ENCODE measurements around the gene KLHL13.

Gene KLHL13

GRCh38 chrX:118108304-118108703 lies 8.3 kb downstream of the KLHL13 start:
- in situ Hi-C loops (cut with HindIII; ENCODE audit: low pct_ligation_motif_present, low pct_unique_long_range_greater_than_20kb, low sequenced_read_pairs), result no loop called here
- DNase-seq, result no peak

GRCh38 chrX:118100091-118100490 lies 16.5 kb downstream of the KLHL13 start:
- in situ Hi-C loops (cut with HindIII; ENCODE audit: low pct_ligation_motif_present, low pct_unique_long_range_greater_than_20kb, low sequenced_read_pairs), result no loop called here
- DNase-seq, result no peak

GRCh38 chrX:118088084-118088483 lies 28.5 kb downstream of the KLHL13 start:
- no peak for DNase-seq
- in situ Hi-C loops (cut with HindIII; ENCODE audit: low pct_ligation_motif_present, low pct_unique_long_range_greater_than_20kb, low sequenced_read_pairs), result no loop called here

GRCh38 chrX:118074196-118074595 lies 42.4 kb downstream of the KLHL13 start:
- in situ Hi-C loops (cut with HindIII; ENCODE audit: low pct_ligation_motif_present, low pct_unique_long_range_greater_than_20kb, low sequenced_read_pairs), result no loop called here
- no peak for DNase-seq

- in situ Hi-C loops (cut with HindIII; ENCODE audit: low pct_ligation_motif_present, low pct_unique_long_range_greater_than_20kb, low sequenced_read_pairs), result no loop called here
- DNase-seq, result no peak
These were observed 49.6 kb downstream of the KLHL13 start for GRCh38 chrX:118066867-118067515.

GRCh38 chrX:118062817-118063615 lies 53.6 kb downstream of the KLHL13 start:
- in situ Hi-C loops (cut with HindIII; ENCODE audit: low pct_ligation_motif_present, low pct_unique_long_range_greater_than_20kb, low sequenced_read_pairs), result no loop called here
- DNase-seq, result no peak

GRCh38 chrX:118062048-118062789 lies 54.4 kb downstream of the KLHL13 start:
- in situ Hi-C loops (cut with HindIII; ENCODE audit: low pct_ligation_motif_present, low pct_unique_long_range_greater_than_20kb, low sequenced_read_pairs), result no loop called here
- DNase-seq, result no peak

GRCh38 chrX:118058924-118059323 lies 57.7 kb downstream of the KLHL13 start:
- DNase-seq, result no peak
- in situ Hi-C loops (cut with HindIII; ENCODE audit: low pct_ligation_motif_present, low pct_unique_long_range_greater_than_20kb, low sequenced_read_pairs), result no loop called here

GRCh38 chrX:118056870-118057269 lies 59.7 kb downstream of the KLHL13 start:
- DNase-seq, result no peak
- in situ Hi-C loops (cut with HindIII; ENCODE audit: low pct_ligation_motif_present, low pct_unique_long_range_greater_than_20kb, low sequenced_read_pairs), result no loop called here

- peak; percentile 2 for DNase-seq
- in situ Hi-C loops (cut with HindIII; ENCODE audit: low pct_ligation_motif_present, low pct_unique_long_range_greater_than_20kb, low sequenced_read_pairs), result no loop called here
These were observed 66.9 kb downstream of the KLHL13 start for GRCh38 chrX:118049713-118050112.

GRCh38 chrX:118047446-118048186 lies 69.0 kb downstream of the KLHL13 start:
- in situ Hi-C loops (cut with HindIII; ENCODE audit: low pct_ligation_motif_present, low pct_unique_long_range_greater_than_20kb, low sequenced_read_pairs), result no loop called here
- no peak for DNase-seq

- in situ Hi-C loops (cut with HindIII; ENCODE audit: low pct_ligation_motif_present, low pct_unique_long_range_greater_than_20kb, low sequenced_read_pairs), result no loop called here
- no peak for DNase-seq
These were observed 77.0 kb downstream of the KLHL13 start for GRCh38 chrX:118039591-118039990.

GRCh38 chrX:118038614-118039365 lies 77.8 kb downstream of the KLHL13 start:
- in situ Hi-C loops (cut with HindIII; ENCODE audit: low pct_ligation_motif_present, low pct_unique_long_range_greater_than_20kb, low sequenced_read_pairs), result no loop called here

GRCh38 chrX:118026631-118027030 lies 90.0 kb downstream of the KLHL13 start:
- in situ Hi-C loops (cut with HindIII; ENCODE audit: low pct_ligation_motif_present, low pct_unique_long_range_greater_than_20kb, low sequenced_read_pairs), result no loop called here
- DNase-seq, result no peak

More at GRCh38 chrX:118038614-118039365, 77.8 kb downstream of the KLHL13 start:
- DNase-seq, result no peak

- in situ Hi-C loops (cut with HindIII; ENCODE audit: low pct_ligation_motif_present, low pct_unique_long_range_greater_than_20kb, low sequenced_read_pairs), result no loop called here
- no peak for DNase-seq
These were observed 91.4 kb downstream of the KLHL13 start for GRCh38 chrX:118025226-118025625.

- in situ Hi-C loops (cut with HindIII; ENCODE audit: low pct_ligation_motif_present, low pct_unique_long_range_greater_than_20kb, low sequenced_read_pairs), result no loop called here
- no peak for DNase-seq
These were observed 92.1 kb downstream of the KLHL13 start for GRCh38 chrX:118024482-118024881.

- DNase-seq, result no peak
- in situ Hi-C loops (cut with HindIII; ENCODE audit: low pct_ligation_motif_present, low pct_unique_long_range_greater_than_20kb, low sequenced_read_pairs), result no loop called here
These were observed 93.9 kb downstream of the KLHL13 start for GRCh38 chrX:118022753-118023152.

- in situ Hi-C loops (cut with HindIII; ENCODE audit: low pct_ligation_motif_present, low pct_unique_long_range_greater_than_20kb, low sequenced_read_pairs), result no loop called here
- no peak for DNase-seq
These were observed 100.2 kb downstream of the KLHL13 start for GRCh38 chrX:118016422-118016821.
